HG03280 (cell line): ENCODE results near the gene PTPN6.
A peak's percentile ranks its signal among the peaks of the same experiment; 100 is the strongest.

Experiments used
- ATAC-seq: cut with Tn5 transposase; IDR thresholded peaks from one replicate; pipeline ENCODE4 v1.9.1; 2021; ENCODE audit warnings: mild to moderate bottlenecking, moderate library complexity; ENCODE audit not compliant: unreplicated experiment

The PTPN6 gene

GRCh38 chr12:6921996-6922946, 28.9 kb upstream of the PTPN6 start:
- ATAC-seq: no peak

GRCh38 chr12:6923003-6923732, 28.0 kb upstream of the PTPN6 start:
- ATAC-seq: no peak

- ATAC-seq: no peak
Observed at GRCh38 chr12:6923851-6924250, 27.3 kb upstream of the PTPN6 start.

- no peak for ATAC-seq
Observed at GRCh38 chr12:6925239-6925539, 26.0 kb upstream of the PTPN6 start.

GRCh38 chr12:6925540-6926279, 25.4 kb upstream of the PTPN6 start:
- ATAC-seq: no peak

- ATAC-seq: no peak
Observed at GRCh38 chr12:6927379-6928021, 23.7 kb upstream of the PTPN6 start, which contains the start of gene ATN1. ATN1 (plus strand) TSS chr12:6927959; CDS start chr12:6934002, 6,043 bp downstream.

GRCh38 chr12:6928022-6928702, 23.0 kb upstream of the PTPN6 start:
- ATAC-seq: no peak

GRCh38 chr12:6928703-6929407, 22.3 kb upstream of the PTPN6 start:
- ATAC-seq: no peak

- no peak for ATAC-seq
Observed at GRCh38 chr12:6929466-6930452, 21.4 kb upstream of the PTPN6 start.

GRCh38 chr12:6932766-6933165, 18.4 kb upstream of the PTPN6 start:
- ATAC-seq: no peak

- no peak for ATAC-seq
Observed at GRCh38 chr12:6934110-6934509, 17.0 kb upstream of the PTPN6 start.

GRCh38 chr12:6935371-6936193, 15.6 kb upstream of the PTPN6 start:
- ATAC-seq: no peak

- ATAC-seq: no peak
Observed at GRCh38 chr12:6936194-6936635, 14.9 kb upstream of the PTPN6 start.

GRCh38 chr12:6936636-6937480, 14.3 kb upstream of the PTPN6 start:
- no peak for ATAC-seq

GRCh38 chr12:6937481-6938352, 13.4 kb upstream of the PTPN6 start:
- peak; percentile 89 for ATAC-seq
